ENCODE data around the gene DIAPH3. TPM values are rescaled to one million over a fixed set of nuclear protein-coding genes. Genes with fewer than 3 reads are reported as not detected.

DIAPH3 gene
- total and polyA plus RNA-seq, 2 of the 4 experiments (the other 2 are of a cell fraction): 8.9 to 9.3 TPM

- no peak overlapping the region for H3K56ac ChIP-seq (ENCODE audit: extremely low read depth, insufficient read depth, low read length)
- H3K9ac ChIP-seq (ENCODE audit: low read depth, low read length): no peak overlapping the region
- POLR2A ChIA-PET (ENCODE audit: unreplicated experiment): interaction anchor here (0.6 kb wide), 1 partner anchor 53 kb away, joined by 3 read pairs; no protein-coding TSS in a partner anchor
- no peak overlapping the region for H3K4me2 ChIP-seq (ENCODE audit: low read depth, low read length)
- H2BK20ac ChIP-seq (ENCODE audit: low read depth, low read length): no peak overlapping the region
- no peak overlapping the region; the same call in 2 of the 3 replicates for H2BK15ac ChIP-seq (ENCODE audit: low read depth, low read length)
- no peak overlapping the region for H3K4me3 ChIP-seq (ENCODE audit: insufficient read depth, low read depth, low read length)
- H3K79me1 ChIP-seq (ENCODE audit: low read depth in 1 of 2, low read length in 2 of 2): no peaks in the 10 kb centered on the region; a peak in 2 of 4 replicates
- ATAC-seq (ENCODE audit: low read depth) (peak; percentile 35; the same call in 1 of the 2 replicates), DNase-seq (peak; percentile 19)
- no peaks in the 10 kb centered on the region for H4K20me1 ChIP-seq (ENCODE audit: insufficient read depth, low read length)
- no peaks in the 10 kb centered on the region for H3K9me3 ChIP-seq (ENCODE audit: control insufficient read depth, insufficient read depth, low read length)
- no peak overlapping the region for H4K91ac ChIP-seq (ENCODE audit: insufficient read depth, low read depth, low read length)
- no peak overlapping the region for H4K5ac ChIP-seq (ENCODE audit: low read depth, low read length)
- H3K14ac ChIP-seq (replicated peaks; ENCODE audit: low read depth, low read length): peak overlapping the region; percentile 49; the same call in 1 of the 2 replicates
- H3K18ac ChIP-seq (ENCODE audit: low read depth, low read length): no peak overlapping the region
- BruUV-seq (replicated peaks): no TSS peak
- H3K27me3 ChIP-seq (ENCODE audit: control insufficient read depth, insufficient read depth, low read length): no peaks in the 10 kb centered on the region
- H3K9me1 ChIP-seq (ENCODE audit: insufficient read depth, low read length): peaks cover 3% of the 10 kb centered on the region; the same call in 1 of the 2 replicates
- H3K23ac ChIP-seq (ENCODE audit: low read depth, low read length): peak overlapping the region; percentile 16; the same call in 1 of the 2 replicates
- dilution Hi-C loops (cut with HindIII; ENCODE audit: low sequenced_read_pairs, unreplicated experiment): no loop called here
- intact Hi-C loops (cut with micrococcal nuclease): no loop called here
- no peak for TF ChIP-seq FOS (IDR thresholded peaks at IDR 0.05; ENCODE audit: low read depth, low read length)
- TF ChIP-seq MXI1 (IDR thresholded peaks at IDR 0.05; ENCODE audit: borderline replicate concordance, low read depth, low read length): no peak
- TF ChIP-seq CEBPB (IDR thresholded peaks at IDR 0.05; ENCODE audit: low read depth, low read length): no peak
- TF ChIP-seq CTCF (conservative IDR thresholded peaks at IDR 0.05; ENCODE audit: low read depth, low read length): no peak
- no peak for TF ChIP-seq BHLHE40 (IDR thresholded peaks at IDR 0.05; ENCODE audit: low read depth, low read length)
- no peak for TF ChIP-seq CHD1 (IDR thresholded peaks at IDR 0.05; ENCODE audit: low read depth, low read length)
- TF ChIP-seq MAZ (IDR thresholded peaks at IDR 0.05; ENCODE audit: borderline replicate concordance, low read depth, low read length): no peak
- no peak for TF ChIP-seq MAFK (IDR thresholded peaks at IDR 0.05; ENCODE audit: low read depth, low read length)
- TF ChIP-seq RFX5 (IDR thresholded peaks at IDR 0.05; ENCODE audit: low read depth, low read length): no peak
- TF ChIP-seq ELK1 (IDR thresholded peaks at IDR 0.05; ENCODE audit: borderline replicate concordance, low read depth, low read length): no peak
- no peak for TF ChIP-seq SMC3 (IDR thresholded peaks at IDR 0.05; ENCODE audit: low read depth, low read length)
- no peak for TF ChIP-seq POLR2A (IDR thresholded peaks at IDR 0.05; ENCODE audit: low read depth, low read length)
- TF ChIP-seq NFE2L2 (IDR thresholded peaks at IDR 0.05; ENCODE audit: low read depth, low read length): no peak
- H2BK5ac ChIP-seq (ENCODE audit: low read depth, low read length, poor library complexity, severe bottlenecking): no peak overlapping the region
- H2AK5ac ChIP-seq (ENCODE audit: low read depth, low read length): no peak overlapping the region
- H3K36me3 ChIP-seq (ENCODE audit: control insufficient read depth, insufficient read depth, low read length): no peaks in the 10 kb centered on the region
- no peak overlapping the region; the same call in 1 of the 2 replicates for H3K4ac ChIP-seq (ENCODE audit: low read depth, low read length)
- no CpG with 5 or more reads among the region's 1 CpG for WGBS, 2 experiments (ENCODE audit: extremely low coverage in 2 of 2, insufficient read length in 1 of 2)
- in situ Hi-C loops (cut with MboI; ENCODE audit: low sequenced_read_pairs): no loop called here
- H2AFZ ChIP-seq (replicated peaks; ENCODE audit: low read length, poor library complexity): peak overlapping the region; percentile 39
- H3K4me1 ChIP-seq (ENCODE audit: control insufficient read depth, insufficient read depth, low read length): 0 out of 2 replicates have a peak, but pooled peaks cover under 1% of the 10 kb centered on the region
- CTCF ChIA-PET: interaction anchor here (0.7 kb wide), 1 partner anchor 173 kb away, joined by 3 read pairs; no protein-coding TSS in a partner anchor
- peak overlapping the region in 1 of 2 experiments; percentile 4; a peak in 1 of 4 replicates for H4K8ac ChIP-seq (ENCODE audit: low read depth in 2 of 2, low read length in 2 of 2)
- H2AK9ac ChIP-seq (replicated peaks; ENCODE audit: low read depth, low read length, poor library complexity): no peak overlapping the region
- H2BK120ac ChIP-seq (ENCODE audit: low read depth, low read length): no peak overlapping the region
- no peak overlapping the region for H3K27ac ChIP-seq (ENCODE audit: insufficient read depth, low read length)
These were observed 273.7 kb downstream of the DIAPH3 start for GRCh38 chr13:59890054-59890453.
